HPDE6-E6E7 (cell line): Measurements from ENCODE around the gene SNAI3.

ENCODE experiments used
- DNase-seq: peaks from one replicate; pipeline ENCODE4 v3.0.0; 2011; ENCODE audit warnings: missing footprints; ENCODE audit errors: extremely low spot score

SNAI3 gene

GRCh38 chr16:88634994-88635670 is 51.2 kb downstream of the SNAI3 start:
- DNase-seq = no peak

- DNase-seq = peak; percentile 60
Measured at GRCh38 chr16:88634141-88634993, 51.9 kb downstream of the SNAI3 start.

DNA sequence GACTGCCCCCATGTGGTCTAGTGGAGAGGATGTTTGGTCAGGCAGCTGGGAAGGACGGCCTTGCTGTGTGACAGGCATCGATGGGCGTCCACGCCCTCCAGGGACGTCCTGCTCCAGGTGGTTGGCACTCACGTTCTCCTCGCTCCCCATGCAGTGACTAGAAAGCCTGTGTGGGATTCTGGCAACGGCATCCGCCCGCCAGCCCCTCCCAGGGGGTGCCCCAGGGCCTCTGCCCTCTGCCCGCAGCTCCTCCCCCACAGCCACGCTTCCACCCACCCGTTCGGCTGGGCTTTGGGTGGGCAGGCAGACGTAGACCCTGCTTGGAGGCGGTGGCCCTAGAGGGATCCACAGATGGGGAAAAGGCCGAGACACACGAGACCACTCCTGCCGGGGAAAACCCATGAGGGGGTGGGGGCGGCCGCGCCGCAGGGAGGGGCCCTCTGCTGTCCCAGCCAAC is 52.6 kb downstream of the SNAI3 start:
- peak; percentile 80 for DNase-seq

GRCh38 chr16:88632587-88632930 is 53.7 kb downstream of the SNAI3 start:
- no peak for DNase-seq

GRCh38 chr16:88631920-88632586 is 54.3 kb downstream of the SNAI3 start:
- DNase-seq = no peak

- DNase-seq = no peak
Measured at GRCh38 chr16:88631384-88631783, 54.9 kb downstream of the SNAI3 start.

DNA sequence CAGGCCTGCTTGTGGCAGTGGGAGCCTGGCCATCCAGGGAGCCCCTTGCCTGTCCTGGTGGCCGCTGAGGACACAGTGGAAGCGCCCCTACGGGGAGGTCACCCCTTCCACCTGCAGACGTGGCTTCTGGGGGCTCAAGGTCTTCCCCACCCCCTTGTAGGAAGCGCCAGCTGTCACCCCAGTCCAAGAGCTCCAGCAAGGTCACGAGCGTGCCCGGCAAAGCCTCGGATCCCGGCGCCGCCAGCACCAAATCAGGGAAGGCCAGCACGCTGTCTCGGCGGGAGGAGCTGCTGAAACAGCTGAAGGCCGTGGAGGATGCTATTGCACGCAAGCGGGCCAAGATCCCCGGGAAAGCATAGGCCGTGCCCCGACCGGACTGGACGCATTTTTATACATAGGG is 55.4 kb downstream of the SNAI3 start:
- no peak for DNase-seq

- no peak for DNase-seq
Measured at GRCh38 chr16:88630433-88630832, 55.9 kb downstream of the SNAI3 start.

- DNase-seq = no peak
Measured at GRCh38 chr16:88629835-88630234, 56.5 kb downstream of the SNAI3 start.

DNA sequence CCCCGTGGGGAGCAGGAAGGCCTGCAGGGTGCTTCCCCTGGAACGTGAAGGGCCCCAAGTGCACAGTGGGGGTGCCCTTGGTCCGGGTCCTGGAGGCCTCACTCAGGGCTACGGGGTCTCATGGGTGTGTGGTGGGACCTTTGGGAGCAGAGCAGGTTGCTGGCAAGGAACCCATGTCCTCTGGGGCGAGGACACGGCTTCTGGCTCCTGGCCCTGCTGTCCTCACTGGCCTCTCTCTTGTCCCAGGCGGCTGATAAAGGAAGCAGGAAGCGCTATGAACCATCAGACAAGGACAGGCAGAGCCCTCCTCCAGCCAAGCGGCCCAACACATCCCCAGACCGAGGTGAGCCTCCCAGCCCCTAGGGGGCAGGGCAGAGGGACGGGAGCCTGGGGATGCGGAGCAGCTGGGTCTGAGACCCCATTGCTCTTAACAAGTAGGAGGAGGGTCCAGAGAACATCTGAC is 57.8 kb downstream of the SNAI3 start:
- no peak for DNase-seq
